GM21515 (cell line): ENCODE results near the gene ZNF474.

Source experiments
- ATAC-seq: cut with Tn5 transposase; IDR thresholded peaks from one replicate; pipeline ENCODE4 v1.9.1; 2021; ENCODE audit not compliant: unreplicated experiment

ZNF474 gene

GRCh38 chr5:122114501-122114900 is 14.8 kb upstream of the ZNF474 start:
- no peak for ATAC-seq

- ATAC-seq: no peak
These were observed 10.9 kb upstream of the ZNF474 start for GRCh38 chr5:122118356-122118948.

GRCh38 chr5:122119205-122119604 is 10.1 kb upstream of the ZNF474 start:
- no peak for ATAC-seq

GRCh38 chr5:122120493-122120892 is 8.9 kb upstream of the ZNF474 start:
- no peak for ATAC-seq

GRCh38 chr5:122120957-122121356 is 8.4 kb upstream of the ZNF474 start:
- no peak for ATAC-seq

- no peak for ATAC-seq
These were observed 7.6 kb upstream of the ZNF474 start for GRCh38 chr5:122121479-122122465.

GRCh38 chr5:122124766-122125165 is 4.6 kb upstream of the ZNF474 start:
- no peak for ATAC-seq

GRCh38 chr5:122126177-122126755 is 3.1 kb upstream of the ZNF474 start:
- no peak for ATAC-seq

- no peak for ATAC-seq
These were observed 2.5 kb upstream of the ZNF474 start for GRCh38 chr5:122126756-122127321.

GRCh38 chr5:122130152-122130551 is 806 bp downstream of the ZNF474 start:
- no peak for ATAC-seq

- ATAC-seq: no peak
These were observed 8.4 kb downstream of the ZNF474 start for GRCh38 chr5:122137702-122138101.

GRCh38 chr5:122138356-122138755 is 9.0 kb downstream of the ZNF474 start:
- ATAC-seq: no peak

GRCh38 chr5:122140900-122141299 is 11.6 kb downstream of the ZNF474 start:
- ATAC-seq: no peak

GRCh38 chr5:122141751-122142150 is 12.4 kb downstream of the ZNF474 start:
- ATAC-seq: no peak

GRCh38 chr5:122142480-122143164 is 13.3 kb downstream of the ZNF474 start:
- no peak for ATAC-seq

- no peak for ATAC-seq
These were observed 14.9 kb downstream of the ZNF474 start for GRCh38 chr5:122144236-122144635.

GRCh38 chr5:122145906-122146305 is 16.6 kb downstream of the ZNF474 start:
- no peak for ATAC-seq

- no peak for ATAC-seq
These were observed 20.2 kb downstream of the ZNF474 start for GRCh38 chr5:122149321-122150090.

- no peak for ATAC-seq
These were observed 20.9 kb downstream of the ZNF474 start for GRCh38 chr5:122150215-122150614.

- no peak for ATAC-seq
These were observed 22.3 kb downstream of the ZNF474 start for GRCh38 chr5:122151640-122152039.
